ENCODE measurements around the gene FBRSL1.

The FBRSL1 gene

DNA sequence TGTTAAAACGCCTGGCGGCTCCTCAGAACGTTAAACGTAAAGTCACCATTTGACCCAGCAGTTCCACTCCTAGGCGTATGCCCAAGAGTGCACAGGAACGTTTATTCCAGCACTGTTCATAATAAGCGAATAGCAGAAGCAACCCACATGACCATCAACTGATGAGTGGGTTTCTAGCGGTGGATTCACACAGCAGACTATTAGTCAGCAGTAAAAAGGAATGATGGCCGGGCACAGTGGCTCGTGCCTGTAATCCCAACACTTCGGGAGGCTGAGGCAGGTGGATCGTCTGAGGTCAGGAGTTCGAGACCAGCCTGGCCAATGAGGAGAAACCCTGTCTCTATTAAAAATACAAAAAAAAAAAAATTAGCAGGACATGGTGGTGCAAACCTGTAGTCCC, 22.4 kb upstream of the FBRSL1 start:
- Histone ChIP-seq H3K4me2 (ENCODE audit: low read depth, low read length) (no peak overlapping the region), H3K9me3 (replicated peaks; ENCODE audit: insufficient read depth, low read length) (no peaks in the 10 kb centered on the region)
- TF ChIP-seq, protein P1, sequence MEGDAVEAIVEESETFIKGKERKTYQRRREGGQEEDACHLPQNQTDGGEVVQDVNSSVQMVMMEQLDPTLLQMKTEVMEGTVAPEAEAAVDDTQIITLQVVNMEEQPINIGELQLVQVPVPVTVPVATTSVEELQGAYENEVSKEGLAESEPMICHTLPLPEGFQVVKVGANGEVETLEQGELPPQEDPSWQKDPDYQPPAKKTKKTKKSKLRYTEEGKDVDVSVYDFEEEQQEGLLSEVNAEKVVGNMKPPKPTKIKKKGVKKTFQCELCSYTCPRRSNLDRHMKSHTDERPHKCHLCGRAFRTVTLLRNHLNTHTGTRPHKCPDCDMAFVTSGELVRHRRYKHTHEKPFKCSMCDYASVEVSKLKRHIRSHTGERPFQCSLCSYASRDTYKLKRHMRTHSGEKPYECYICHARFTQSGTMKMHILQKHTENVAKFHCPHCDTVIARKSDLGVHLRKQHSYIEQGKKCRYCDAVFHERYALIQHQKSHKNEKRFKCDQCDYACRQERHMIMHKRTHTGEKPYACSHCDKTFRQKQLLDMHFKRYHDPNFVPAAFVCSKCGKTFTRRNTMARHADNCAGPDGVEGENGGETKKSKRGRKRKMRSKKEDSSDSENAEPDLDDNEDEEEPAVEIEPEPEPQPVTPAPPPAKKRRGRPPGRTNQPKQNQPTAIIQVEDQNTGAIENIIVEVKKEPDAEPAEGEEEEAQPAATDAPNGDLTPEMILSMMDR (IDR thresholded peaks at IDR 0.05; ENCODE audit: low read length): no peak
- TF ChIP-seq EZH2 (optimal IDR thresholded peaks at IDR 0.05; ENCODE audit: low read depth, low read length) (no peak), EZH2phosphoT487 (IDR thresholded peaks at IDR 0.05; ENCODE audit: low read length) (no peak)

DNA sequence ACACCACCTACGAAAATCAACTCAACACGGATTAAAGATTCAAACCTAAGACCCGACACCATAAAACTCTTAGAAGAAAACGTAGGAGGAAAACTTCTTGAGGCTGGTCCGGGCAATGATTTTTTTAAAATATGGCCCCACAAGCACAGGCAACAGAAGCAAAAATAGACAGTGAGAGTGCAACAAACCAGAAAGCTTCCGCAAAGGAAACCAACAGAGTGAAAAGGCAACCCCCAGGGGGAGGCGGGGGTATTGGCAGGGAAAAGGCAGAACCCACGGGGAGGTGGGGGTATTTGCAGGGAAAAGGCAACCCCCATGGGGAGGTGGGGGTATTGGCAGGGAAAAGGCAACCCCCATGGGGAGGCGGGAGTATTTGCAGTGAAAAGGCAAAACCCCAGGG, 20.5 kb upstream of the FBRSL1 start:
- H3K9ac ChIP-seq (ENCODE audit: low read length): no peak overlapping the region
- no peaks in the 10 kb centered on the region for H3K79me2 ChIP-seq (ENCODE audit: low read length)
- H4K20me1 ChIP-seq (ENCODE audit: insufficient read depth, low read length): no peaks in the 10 kb centered on the region
- no peaks in the 10 kb centered on the region for H3F3A ChIP-seq (ENCODE audit: insufficient read depth, low read length)
- H3K9me2 ChIP-seq (replicated peaks; ENCODE audit: insufficient read depth, low read length): no peaks in the 10 kb centered on the region
- H3K4me1 ChIP-seq (ENCODE audit: low read length): no peaks in the 10 kb centered on the region
- TF ChIP-seq, protein P1 (IDR thresholded peaks at IDR 0.05; ENCODE audit: low read length): no peak
- TF ChIP-seq EZH2 (optimal IDR thresholded peaks at IDR 0.05; ENCODE audit: low read depth, low read length) (no peak), EZH2phosphoT487 (IDR thresholded peaks at IDR 0.05; ENCODE audit: low read length) (no peak)
- H3K4me2 ChIP-seq (ENCODE audit: low read depth, low read length): no peak overlapping the region
- no peak overlapping the region for H3K27ac ChIP-seq (ENCODE audit: low read length)
- H3K4me3 ChIP-seq (ENCODE audit: low read length): no peak overlapping the region
- H3K36me3 ChIP-seq (replicated peaks; ENCODE audit: insufficient read depth, low read length): no peaks in the 10 kb centered on the region
- DNase-seq: no peak
- peaks cover 22% of the 10 kb centered on the region for H3K27me3 ChIP-seq (replicated peaks; ENCODE audit: insufficient read depth, low read length)
- no peak overlapping the region for H2AFZ ChIP-seq (ENCODE audit: low read length)
- H3K9me3 ChIP-seq (replicated peaks; ENCODE audit: insufficient read depth, low read length): no peaks in the 10 kb centered on the region

More for the DNA sequence above, 22.4 kb upstream of the FBRSL1 start:
- Histone ChIP-seq H4K20me1 (ENCODE audit: insufficient read depth, low read length) (no peaks in the 10 kb centered on the region), H3F3A (ENCODE audit: insufficient read depth, low read length) (no peaks in the 10 kb centered on the region), H3K4me3 (ENCODE audit: low read length) (no peak overlapping the region), H3K79me2 (ENCODE audit: low read length) (no peaks in the 10 kb centered on the region), H3K9me2 (replicated peaks; ENCODE audit: insufficient read depth, low read length) (no peaks in the 10 kb centered on the region), H3K9ac (ENCODE audit: low read length) (no peak overlapping the region), H3K27me3 (replicated peaks; ENCODE audit: insufficient read depth, low read length) (peaks cover 22% of the 10 kb centered on the region), H3K36me3 (replicated peaks; ENCODE audit: insufficient read depth, low read length) (no peaks in the 10 kb centered on the region), H3K4me1 (ENCODE audit: low read length) (no peaks in the 10 kb centered on the region), H2AFZ (ENCODE audit: low read length) (no peak overlapping the region), H3K27ac (ENCODE audit: low read length) (no peak overlapping the region)
- no peak for DNase-seq

DNA sequence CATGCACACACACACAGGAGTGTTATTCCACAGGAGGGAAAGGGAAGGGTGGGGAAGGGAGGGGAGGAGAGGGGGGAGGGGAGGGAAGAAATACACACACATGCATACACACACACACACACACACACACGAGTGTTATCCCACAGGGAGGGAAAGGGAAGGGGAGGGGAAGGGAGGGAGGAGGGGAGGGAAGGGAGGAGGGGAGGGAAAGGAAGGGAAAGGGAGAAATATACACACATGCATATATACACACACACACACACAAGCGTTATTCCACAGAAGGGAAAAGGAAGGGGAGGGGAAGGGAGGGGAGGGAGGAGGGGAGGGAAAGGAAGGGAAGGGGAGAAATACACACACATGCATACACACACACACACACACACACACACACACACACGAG, 19.6 kb upstream of the FBRSL1 start:
- Histone ChIP-seq H3K9ac (ENCODE audit: low read length) (no peak overlapping the region), H2AFZ (ENCODE audit: low read length) (no peak overlapping the region)

More for the DNA sequence above, 19.6 kb upstream of the FBRSL1 start:
- H3K27ac ChIP-seq (ENCODE audit: low read length): no peak overlapping the region
- H3K4me3 ChIP-seq (ENCODE audit: low read length): no peak overlapping the region
- H3K4me1 ChIP-seq (ENCODE audit: low read length): no peaks in the 10 kb centered on the region
- H3K4me2 ChIP-seq (ENCODE audit: low read depth, low read length): no peak overlapping the region
- H3F3A ChIP-seq (ENCODE audit: insufficient read depth, low read length): no peaks in the 10 kb centered on the region
- H3K9me2 ChIP-seq (replicated peaks; ENCODE audit: insufficient read depth, low read length): no peaks in the 10 kb centered on the region
- H3K27me3 ChIP-seq (replicated peaks; ENCODE audit: insufficient read depth, low read length): peaks cover 22% of the 10 kb centered on the region
- no peaks in the 10 kb centered on the region for H3K36me3 ChIP-seq (replicated peaks; ENCODE audit: insufficient read depth, low read length)
- TF ChIP-seq EZH2phosphoT487 (IDR thresholded peaks at IDR 0.05; ENCODE audit: low read length) (no peak), EZH2 (optimal IDR thresholded peaks at IDR 0.05; ENCODE audit: low read depth, low read length) (no peak)
- TF ChIP-seq, protein P1 (IDR thresholded peaks at IDR 0.05; ENCODE audit: low read length): no peak
- H3K79me2 ChIP-seq (ENCODE audit: low read length): no peaks in the 10 kb centered on the region
- H3K9me3 ChIP-seq (replicated peaks; ENCODE audit: insufficient read depth, low read length): no peaks in the 10 kb centered on the region
- H4K20me1 ChIP-seq (ENCODE audit: insufficient read depth, low read length): no peaks in the 10 kb centered on the region
- DNase-seq: no peak
